Embryonic facial prominence (tissue), 1 donor: ENCODE data around the gene RPE65.
"Not testable (repeated sequence)": the region's sequence is repeated elsewhere in the genome, so short reads cannot be mapped to it uniquely, and the experiment has no call there.

Experiments
- DNase-seq: peaks from one replicate; pipeline ENCODE4 v3.0.0-alpha.2; 2016; ENCODE audit errors: extremely low spot score

RPE65 gene

GRCh38 chr1:68449901-68450300, at the start of gene RPE65:
Gene RPE65, minus strand, starts transcription at chr1:68449954. Its CDS starts 49 bp downstream, at chr1:68449905.
- no peak for DNase-seq

- no peak for DNase-seq
These were observed 47.6 kb upstream of the RPE65 start for GRCh38 chr1:68497358-68497698.

- DNase-seq, result peak; percentile 79
These were observed 47.1 kb upstream of the RPE65 start, which contains the start of gene DEPDC1 for GRCh38 chr1:68496680-68497357. Gene DEPDC1, minus strand, starts transcription at chr1:68497082. Its CDS starts 83 bp downstream, at chr1:68496999.

- no peak for DNase-seq
These were observed 46.4 kb upstream of the RPE65 start for GRCh38 chr1:68495968-68496679.

- no peak for DNase-seq
These were observed 45.8 kb upstream of the RPE65 start for GRCh38 chr1:68495532-68495931.

- no peak for DNase-seq
These were observed 43.4 kb upstream of the RPE65 start for GRCh38 chr1:68493193-68493592.

- DNase-seq, result not testable (repeated sequence)
These were observed 42.5 kb upstream of the RPE65 start for GRCh38 chr1:68492255-68492654.

GRCh38 chr1:68490046-68490651, 40.4 kb upstream of the RPE65 start:
- no peak for DNase-seq

GRCh38 chr1:68485431-68486022, 35.8 kb upstream of the RPE65 start:
- DNase-seq, result no peak

GRCh38 chr1:68484618-68485017, 34.9 kb upstream of the RPE65 start:
- no peak for DNase-seq

GRCh38 chr1:68481041-68481440, 31.3 kb upstream of the RPE65 start:
- no peak for DNase-seq

GRCh38 chr1:68479501-68479900, 29.7 kb upstream of the RPE65 start:
- DNase-seq, result no peak

- no peak for DNase-seq
These were observed 28.9 kb upstream of the RPE65 start for GRCh38 chr1:68478662-68479061.

GRCh38 chr1:68476626-68477025, 26.9 kb upstream of the RPE65 start:
- DNase-seq, result not testable (repeated sequence)

GRCh38 chr1:68473060-68473459, 23.3 kb upstream of the RPE65 start:
- DNase-seq, result no peak

GRCh38 chr1:68470388-68470970, 20.7 kb upstream of the RPE65 start:
- no peak for DNase-seq

GRCh38 chr1:68464891-68465290, 15.1 kb upstream of the RPE65 start:
- no peak for DNase-seq

GRCh38 chr1:68460935-68461334, 11.2 kb upstream of the RPE65 start:
- DNase-seq, result no peak

- no peak for DNase-seq
These were observed 10.0 kb upstream of the RPE65 start for GRCh38 chr1:68459796-68460195.

GRCh38 chr1:68459091-68459490, 9.3 kb upstream of the RPE65 start:
- DNase-seq, result no peak

GRCh38 chr1:68456202-68456601, 6.4 kb upstream of the RPE65 start:
- DNase-seq, result no peak

GRCh38 chr1:68454534-68454933, 4.8 kb upstream of the RPE65 start:
- DNase-seq, result no peak
